Measurements from ENCODE around the gene UMAD1.

The UMAD1 gene

DNA sequence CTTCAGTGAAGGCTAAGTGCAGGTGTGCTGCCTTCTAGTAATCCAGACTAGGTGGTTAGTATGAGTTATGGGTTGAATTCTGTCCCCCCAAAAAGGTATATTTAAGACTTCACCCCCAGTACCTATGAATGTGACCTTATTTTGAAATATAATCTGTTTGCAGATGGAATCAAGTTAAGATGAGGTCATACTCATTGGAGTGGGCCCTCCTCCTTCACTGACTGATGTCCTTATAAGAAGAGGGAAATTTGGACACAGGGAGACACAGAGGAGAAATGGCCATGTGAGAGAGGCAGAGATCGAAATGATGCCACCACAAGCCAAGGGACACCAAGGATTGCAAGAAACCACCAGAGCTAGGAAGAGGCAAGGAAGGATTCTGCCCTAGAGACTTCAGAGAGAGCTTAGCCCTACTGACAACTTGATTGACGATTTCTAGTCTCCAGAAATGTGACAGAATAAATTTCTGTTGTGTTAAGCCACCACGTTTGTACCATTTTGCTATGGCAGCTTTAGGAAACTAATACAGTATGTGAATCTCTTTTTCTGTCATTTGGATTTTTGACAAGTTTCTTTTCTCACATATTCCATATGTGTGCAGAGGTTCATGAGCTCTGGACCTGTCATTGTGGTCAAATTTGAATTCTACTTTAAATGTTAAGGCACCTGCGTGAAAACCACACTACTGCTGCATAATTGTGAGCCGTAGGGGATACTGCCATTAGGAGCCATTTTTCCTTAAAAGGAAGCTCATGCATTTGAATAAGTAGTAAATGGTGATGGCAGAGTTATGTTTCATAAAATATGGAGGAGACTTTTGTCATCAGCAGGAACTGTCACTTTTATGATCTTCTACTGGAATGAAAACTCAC lies 80.4 kb downstream of the UMAD1 start:
- no peak for DNase-seq (ENCODE audit: low spot score)

DNA sequence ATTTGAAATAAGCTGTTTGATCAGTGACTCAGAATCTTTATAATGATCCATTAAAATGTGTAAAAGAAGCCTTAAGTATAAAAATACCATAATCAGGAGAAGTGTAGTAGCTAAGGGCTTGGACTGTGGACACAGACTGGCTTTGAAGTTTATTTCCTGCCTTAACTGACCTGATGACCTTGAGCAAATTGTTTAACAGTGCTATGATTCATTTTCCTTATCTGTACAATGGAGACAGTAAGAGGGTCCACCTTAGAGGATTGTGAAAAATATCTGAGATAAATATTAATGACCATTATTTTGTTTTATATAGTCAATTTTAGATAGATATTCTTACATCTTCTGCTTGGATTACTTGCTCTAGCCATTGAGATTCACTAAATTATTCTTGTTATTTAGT lies 91.2 kb downstream of the UMAD1 start:
- DNase-seq (ENCODE audit: low spot score), result no peak

DNA sequence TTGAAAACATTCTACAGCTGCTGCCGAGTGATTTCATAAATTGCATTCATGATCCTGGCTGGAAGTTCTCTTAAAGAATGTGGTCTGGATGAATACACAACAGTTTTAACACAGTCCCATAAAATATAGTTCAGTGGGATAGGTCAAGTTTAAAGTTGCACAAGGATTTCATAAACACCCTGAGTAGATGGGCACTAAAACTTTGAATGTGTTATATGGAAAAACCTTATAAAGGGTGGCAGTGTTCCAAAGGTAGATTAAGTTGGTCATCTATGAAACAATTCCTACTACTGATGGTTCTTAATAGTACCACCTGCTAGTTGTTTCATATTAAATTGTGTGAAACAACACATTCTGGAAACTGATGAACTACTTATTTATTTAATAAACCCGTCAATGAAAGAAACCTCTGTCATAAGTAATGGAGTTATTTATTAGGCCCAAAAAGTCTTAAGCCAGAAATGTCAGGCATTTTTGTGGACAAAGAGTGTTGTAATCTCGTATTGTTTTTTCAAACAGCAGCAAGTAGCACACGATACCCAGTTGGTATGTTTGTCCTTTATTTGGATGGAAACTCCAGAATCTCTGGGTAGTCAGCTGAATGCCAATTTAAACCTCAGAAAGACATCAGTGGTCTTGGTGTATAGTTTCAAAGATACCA lies 92.2 kb downstream of the UMAD1 start:
- DNase-seq (ENCODE audit: low spot score), result no peak

DNA sequence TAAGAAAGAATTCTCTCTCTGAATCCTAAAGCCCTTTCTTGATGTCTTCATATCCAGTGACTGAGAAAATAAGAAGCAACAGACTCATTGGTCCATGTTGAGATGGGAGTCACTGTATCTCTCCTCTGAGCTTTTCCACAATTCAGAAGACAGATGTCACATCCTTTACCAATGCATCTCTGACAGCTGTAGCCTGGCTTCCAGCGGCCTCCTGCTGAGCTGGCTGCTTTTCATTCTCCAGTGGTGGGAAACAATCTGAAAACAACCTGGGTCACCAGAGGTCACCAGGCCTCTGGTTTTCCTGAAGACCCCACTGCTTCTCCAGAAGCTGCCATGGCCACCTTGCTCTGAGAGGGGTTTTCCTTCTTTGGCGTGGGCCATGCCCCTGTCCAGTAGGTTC lies 96.1 kb downstream of the UMAD1 start:
- no peak for DNase-seq (ENCODE audit: low spot score)

DNA sequence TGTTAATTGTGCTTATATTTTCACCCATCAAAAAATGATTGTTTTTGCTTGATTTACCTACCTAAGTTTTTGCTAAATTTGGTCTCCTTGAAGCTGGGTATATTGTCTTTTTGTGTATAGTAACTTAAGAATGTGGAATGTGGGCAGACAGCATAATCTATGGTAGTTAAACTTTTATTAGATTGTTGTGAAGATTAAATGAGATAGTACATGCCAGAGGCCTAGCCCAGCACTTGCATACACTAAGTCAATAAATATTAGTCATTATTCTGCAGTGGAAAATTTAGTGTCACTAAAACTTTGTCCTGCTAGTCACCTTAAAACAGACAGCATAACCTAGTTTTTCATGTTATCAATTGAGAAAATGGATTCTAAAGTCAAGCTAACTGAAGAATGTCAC lies 97.1 kb downstream of the UMAD1 start:
- DNase-seq (ENCODE audit: low spot score), result no peak

DNA sequence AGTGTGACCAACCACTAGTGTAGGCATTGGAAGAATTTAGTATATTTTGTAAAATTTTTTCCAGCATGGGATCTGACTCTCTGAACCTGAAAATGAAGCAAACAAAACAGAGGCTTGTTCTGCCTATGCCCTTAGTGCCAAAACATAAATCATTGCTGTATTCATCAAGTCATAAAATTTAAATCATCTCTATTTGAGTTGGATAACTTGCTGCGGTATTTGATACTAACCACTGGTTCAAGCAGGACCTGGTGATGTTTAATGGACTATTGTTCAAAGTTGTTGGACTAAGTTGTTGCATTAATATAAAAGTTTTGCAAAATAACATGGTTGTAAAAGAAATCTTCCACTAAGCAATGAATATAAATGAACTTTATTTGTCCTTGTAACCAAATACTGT lies 97.6 kb downstream of the UMAD1 start:
- DNase-seq (ENCODE audit: low spot score), result no peak

DNA sequence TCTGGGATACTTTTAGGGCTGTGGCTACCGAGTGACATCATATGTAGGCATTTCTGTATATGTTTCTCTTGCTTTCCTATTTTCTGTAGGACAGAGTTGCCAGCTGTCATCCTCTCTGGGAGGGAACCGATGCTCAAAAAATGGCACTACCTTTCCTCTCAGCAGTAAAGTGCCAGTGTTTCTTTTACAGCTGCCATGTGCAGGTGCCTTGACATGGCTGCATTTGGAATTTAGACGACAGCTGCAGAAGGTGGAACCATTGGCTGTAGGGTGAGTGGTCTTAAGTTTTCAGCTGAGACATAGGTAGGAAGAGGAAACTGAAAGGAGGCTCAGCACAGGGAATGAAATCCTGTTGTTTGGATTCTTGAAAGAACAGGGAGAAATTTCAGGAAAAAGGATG lies 98.1 kb downstream of the UMAD1 start:
- no peak for DNase-seq (ENCODE audit: low spot score)

DNA sequence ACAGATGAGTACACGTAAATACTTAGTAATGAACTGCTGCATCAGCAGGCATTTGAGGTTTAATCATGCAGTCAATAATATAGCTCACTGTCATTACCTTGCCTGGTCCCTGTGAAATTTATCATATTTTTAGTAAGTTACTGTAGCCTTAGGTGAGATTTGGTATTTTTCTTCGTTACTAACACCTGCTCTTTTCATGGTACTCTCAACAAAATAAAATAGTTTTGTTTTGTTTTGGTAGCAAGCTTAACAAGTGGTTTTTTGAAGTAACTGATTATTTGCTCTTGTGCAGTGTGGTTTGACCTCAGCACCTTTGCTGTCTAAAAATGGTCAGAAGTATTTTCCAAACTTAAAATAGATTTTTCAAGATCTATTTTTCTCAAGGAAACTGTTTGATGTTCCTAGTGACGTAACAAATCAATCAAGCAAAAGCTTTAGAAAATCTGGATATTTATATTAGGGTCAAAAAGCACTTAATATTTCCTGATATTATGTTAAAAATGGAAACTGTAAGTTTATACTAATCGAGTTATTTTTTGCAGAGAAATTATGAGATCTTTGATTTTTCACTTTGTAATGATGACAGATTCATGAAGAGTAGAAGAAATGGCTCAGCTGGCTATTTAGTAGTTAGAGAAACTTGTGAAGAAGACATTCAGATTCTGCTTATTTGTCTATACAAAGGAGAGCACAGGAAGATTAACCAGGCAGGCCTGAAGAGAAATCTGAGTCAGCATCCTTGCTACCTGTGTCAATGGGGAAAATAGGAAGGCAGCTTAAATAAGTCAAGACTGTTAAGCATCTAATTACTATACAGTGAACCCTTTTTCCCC lies 98.9 kb downstream of the UMAD1 start:
- DNase-seq (ENCODE audit: low spot score), result no peak

DNA sequence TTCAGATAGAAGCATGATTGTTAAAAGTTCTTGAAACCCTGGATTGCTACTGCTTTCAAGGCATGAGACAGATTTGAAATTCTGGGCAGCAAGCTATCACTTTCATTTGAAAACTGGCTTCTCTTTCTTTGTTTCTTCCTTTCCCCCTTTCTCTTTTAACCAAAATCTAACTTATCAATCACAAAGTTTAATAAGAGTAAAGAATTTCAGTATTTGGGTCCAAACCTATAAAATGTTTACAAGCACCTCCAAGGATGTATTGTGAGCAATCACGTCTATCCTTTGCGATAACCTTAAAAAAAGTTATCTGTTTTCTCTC lies 99.4 kb downstream of the UMAD1 start:
- DNase-seq (ENCODE audit: low spot score), result no peak

DNA sequence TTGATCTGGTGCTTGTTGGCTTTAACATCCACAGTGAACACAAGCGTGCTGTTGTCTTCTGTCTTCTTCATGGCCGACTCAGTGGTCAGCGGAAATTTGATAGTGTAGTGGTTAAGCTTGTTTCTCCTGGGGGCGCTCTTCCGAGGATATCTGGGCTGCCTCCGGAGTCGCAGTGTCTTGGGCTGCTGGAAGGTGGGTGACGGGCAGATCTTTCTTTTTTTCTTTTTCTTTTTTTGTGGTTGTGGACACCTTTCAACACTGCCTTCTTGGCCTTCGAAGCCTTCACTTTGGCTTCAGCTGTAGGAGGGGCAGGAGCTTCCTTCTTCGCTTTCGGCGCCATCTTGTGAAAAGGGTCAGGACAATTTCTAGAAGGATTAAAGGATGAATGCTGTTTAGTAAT lies 101.7 kb downstream of the UMAD1 start:
- no peak for DNase-seq (ENCODE audit: low spot score)

DNA sequence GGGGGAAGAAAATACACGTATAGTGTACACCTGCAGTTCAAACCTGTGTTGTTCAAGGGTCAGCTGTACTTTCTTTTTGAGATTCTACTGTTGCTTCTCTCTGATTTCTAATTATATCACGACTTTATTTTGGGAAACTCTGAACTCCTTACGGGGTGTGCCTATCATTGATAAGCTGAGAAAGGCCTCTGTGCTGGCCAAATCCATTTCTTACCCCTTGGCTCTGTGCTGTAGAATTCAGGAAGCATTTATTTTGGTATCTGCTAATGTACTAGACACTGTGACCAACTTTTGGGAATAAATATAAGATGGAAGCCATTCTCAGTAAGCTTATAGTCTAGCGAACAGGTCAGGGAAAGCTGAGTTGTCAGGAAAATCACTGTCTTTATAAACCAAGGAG lies 104.7 kb downstream of the UMAD1 start:
- DNase-seq (ENCODE audit: low spot score), result no peak

DNA sequence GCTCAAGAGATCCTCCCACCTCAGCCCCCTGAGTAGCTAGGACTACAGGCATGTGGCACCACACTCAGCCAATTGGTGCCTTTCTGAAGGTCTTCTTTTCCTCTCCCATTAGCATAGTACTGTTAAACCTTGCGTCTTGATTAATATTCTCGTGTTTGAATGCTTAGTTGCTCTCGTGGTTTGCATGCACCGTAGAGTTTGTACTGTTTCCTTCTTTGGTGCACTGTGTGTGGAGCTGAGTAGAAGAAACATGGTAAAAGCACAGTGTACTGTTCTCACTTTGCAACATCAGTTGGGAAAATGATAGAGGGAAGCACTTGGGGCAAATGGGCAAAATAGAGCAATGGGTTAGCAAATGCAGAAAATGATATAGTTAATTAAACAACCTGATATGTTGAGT lies 105.4 kb downstream of the UMAD1 start:
- DNase-seq (ENCODE audit: low spot score), result no peak

DNA sequence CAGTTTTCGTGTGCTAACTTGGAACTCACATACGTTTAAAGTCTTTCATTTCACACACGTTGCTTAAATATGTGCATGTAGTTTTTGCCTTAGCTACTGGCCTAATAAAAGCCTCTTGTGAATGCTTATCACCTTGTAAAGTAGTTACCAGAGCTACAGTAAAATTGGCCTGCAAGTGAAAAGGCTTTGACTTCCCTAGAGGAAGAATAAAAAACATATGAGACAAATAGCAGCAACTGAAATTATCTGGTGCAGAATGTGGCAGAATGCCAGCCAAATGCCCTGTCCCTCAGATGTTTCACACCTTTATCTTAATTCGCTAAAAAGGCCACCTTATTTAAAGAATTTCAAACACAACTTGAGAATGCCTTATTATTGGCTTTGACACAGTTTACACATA lies 105.9 kb downstream of the UMAD1 start:
- no peak for DNase-seq (ENCODE audit: low spot score)

DNA sequence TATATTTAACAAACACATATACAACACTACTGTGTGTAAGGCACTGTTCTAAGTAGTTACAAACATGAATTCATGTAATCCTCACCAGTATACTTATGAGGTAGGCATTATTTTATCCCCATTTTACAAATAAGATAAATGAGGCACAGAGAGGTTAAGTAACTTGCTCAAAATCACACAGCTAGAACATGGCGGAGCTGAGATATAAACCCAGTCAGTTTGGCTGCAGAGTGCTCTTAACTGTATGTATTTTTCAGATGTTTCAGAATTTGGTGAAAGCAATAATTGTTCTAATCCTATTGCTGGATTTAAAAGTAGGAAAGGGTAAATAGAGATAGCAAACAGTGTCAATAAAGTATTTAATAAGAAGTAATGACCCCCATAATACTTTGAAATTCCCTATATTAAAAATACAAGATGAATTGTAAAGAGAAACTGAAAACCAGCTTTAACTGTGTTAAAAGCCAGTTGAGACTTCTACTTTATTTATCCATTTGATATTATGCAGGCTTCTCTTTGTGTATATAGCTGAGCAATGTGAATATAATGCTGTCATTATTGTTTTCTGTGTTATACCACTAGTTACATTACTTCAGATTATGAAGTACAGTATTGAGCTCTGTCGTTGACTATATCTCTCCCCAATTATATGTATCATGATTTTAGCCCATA lies 110.2 kb downstream of the UMAD1 start:
- DNase-seq (ENCODE audit: low spot score), result no peak

DNA sequence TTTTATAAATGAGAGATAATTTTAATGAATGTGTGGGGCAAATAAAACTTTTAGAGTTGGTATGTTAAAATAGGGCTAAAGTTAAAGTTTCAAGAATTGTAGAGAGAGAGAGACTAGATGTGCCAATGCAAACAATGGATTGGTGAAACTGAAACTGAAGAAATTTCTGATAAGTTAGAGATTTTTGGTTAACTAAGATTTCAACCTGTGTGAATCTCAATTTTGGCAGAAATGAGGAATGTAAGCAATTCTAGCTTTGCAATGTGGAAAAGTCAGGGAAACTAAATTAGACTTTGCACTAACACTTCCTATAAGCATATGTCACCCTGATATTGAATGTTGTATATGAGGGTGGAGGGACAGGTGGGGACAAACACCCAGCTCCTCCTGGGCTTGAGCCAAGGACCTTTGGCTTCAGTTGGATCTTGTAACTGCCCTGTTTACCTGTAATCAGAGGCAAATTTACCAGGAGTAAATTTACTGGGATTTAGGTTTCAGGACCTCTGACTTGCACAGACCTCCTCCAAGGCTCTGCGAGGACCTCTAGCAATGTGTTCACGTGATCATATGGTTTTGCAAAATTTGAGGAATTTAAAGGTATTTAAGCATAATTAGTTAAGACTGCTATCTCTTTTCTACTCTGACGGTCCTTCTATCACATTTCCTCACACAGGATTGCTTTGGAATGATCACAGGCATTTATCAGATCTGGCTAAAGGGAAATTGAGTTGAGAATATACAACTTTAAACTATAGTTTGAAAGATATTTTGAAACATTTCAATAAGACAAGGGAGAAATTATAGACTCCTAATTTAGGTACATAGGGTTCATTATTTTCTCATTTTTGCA lies 110.9 kb downstream of the UMAD1 start:
- no peak for DNase-seq (ENCODE audit: low spot score)

DNA sequence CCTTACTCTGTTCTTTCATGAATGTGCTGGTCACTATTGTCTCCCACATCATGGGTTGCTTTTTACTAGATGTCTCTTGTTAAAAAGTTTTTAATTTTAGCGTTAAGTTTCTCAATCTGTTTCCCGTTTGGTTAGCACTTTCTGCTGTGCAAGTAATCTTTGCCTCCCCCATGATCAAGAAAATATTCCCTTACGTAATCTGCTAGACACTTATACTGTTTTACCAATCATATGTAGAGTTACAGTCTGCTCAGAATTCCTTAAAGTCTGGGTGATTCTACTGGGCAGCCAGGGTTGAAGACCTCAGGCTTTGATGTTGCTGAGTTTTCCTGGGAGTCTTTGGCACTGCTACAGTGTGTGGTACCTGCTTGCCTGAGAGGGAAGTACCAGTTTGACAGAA lies 116.0 kb downstream of the UMAD1 start:
- DNase-seq (ENCODE audit: low spot score), result no peak

DNA sequence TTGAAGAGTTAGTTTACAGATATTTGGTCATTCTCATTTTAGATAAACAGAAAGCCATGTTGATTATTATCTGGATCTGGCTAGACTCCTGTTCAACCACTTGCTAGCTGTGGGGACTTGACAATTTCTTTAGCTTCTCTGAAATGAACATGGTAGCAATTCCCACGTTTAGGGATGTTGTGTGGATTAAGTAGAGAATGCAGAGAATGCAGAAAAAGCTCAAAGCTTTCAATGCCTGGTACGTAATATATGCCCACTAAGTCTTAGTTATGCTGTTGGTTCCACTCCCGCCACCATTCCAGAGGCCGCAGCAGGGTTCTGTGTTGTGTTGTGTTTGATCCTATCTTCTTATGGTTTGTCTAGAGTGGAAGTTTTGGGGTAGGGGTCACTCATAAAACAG lies 117.0 kb downstream of the UMAD1 start:
- DNase-seq (ENCODE audit: low spot score), result no peak

DNA sequence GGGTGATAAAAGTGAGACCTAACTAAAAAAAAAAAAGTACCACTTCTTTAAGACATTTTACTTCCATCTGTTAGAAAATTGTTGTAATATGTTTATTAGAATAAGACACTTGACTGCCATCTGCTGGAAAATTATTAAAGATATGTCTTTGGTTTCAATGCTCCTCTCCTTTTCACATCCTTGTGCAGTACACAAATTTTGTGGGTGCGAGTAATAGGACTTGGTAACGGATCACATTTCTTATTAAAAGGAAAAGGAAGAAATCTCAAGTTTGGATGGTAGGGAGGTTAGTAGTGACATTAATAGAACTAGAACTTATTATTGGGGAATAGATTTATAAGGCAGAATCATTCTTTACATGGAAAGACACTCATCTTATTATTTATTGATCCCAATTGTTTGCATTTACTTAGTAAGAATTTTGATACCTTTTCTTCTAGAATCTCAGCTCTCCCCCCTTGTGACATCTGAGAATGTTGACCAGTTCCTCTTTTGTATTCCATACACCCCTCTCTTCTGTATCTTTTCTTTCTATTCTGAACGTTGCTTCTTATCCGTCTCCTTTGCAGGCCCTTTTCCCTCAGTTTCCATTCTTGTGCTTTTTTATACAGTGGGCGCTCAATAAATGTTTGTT lies 120.9 kb downstream of the UMAD1 start:
- DNase-seq (ENCODE audit: low spot score), result peak; percentile 63

DNA sequence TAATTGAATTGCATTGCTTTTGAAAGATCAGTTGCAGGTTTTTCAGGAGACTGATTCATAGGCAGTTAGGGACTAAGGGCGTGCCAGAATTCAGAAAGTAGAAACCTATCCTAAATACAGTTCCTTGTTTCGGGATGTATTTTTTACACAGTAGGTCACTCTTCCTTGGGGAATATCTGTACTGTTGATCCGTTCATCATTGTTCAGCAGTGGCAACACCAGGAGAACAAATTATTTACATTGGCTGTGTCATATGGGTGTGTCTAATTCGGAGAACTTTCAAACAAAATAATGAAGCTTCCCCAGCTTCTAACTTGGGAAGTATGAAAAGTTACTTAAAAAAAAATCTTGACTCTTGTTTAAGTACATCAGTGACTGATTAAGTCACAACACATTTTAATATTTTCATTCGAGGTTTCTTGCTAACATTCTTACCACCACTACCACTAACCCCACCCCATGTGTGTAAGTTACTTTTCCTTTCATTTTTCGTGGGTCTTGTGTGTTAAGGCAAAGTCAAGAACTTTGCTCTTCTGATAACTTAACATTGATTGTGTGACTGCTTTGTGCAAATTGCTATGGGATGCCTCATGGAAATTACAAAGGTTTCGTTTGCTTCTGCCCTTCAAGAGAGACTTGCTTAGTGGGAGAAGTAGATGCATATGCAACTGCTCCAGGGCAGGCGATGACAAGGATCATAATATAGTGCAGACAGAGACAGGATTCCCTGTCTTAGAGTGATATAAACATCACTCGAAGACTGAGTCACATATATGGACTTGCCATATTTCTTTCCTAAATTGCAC lies 121.6 kb downstream of the UMAD1 start:
- DNase-seq (ENCODE audit: low spot score), result peak; percentile 65
